GM21723 (cell line): ENCODE data around the gene FREM2.

Source experiments
- ATAC-seq: cut with Tn5 transposase; IDR thresholded peaks from one replicate; pipeline ENCODE4 v1.9.1; 2021; ENCODE audit warnings: mild to moderate bottlenecking, moderate library complexity; ENCODE audit not compliant: unreplicated experiment

The FREM2 gene

DNA sequence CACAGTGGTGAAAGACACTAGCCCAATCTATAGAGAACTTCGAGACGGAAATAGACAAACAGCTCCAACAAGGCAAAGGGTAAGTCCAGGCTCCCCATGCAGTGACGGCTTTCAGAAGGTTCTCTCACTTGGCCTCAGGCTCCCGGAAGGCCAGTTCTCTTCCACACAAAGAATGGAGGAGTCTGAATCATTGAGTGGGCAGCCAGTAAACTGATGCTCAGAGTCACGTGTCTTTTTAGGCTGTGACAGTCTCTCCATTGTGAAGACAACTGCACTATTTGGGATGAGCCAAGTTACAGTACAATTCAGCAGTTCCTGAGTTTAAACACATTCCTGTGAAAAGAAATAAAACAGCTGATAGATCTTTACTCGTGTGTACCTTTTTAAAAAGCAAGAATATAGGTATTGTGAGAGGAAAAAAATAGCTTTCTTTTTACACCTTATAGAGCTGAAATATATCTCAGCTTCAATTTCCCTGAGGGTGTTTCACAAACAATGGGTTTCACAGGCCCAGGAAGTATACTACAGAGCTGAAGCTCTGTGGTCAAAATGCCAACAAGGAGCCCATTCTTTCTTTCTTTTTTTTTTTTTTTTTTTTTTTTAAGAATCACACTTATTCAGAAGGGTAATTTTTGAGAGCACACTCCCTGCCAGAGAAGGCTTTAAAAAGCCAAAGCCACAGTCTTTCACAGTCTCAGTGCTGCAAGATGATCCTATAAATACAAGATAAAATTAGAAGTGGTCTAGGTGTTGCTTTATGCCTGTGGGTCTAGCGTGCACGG, 135.1 kb downstream of the FREM2 start:
- no peak for ATAC-seq

DNA sequence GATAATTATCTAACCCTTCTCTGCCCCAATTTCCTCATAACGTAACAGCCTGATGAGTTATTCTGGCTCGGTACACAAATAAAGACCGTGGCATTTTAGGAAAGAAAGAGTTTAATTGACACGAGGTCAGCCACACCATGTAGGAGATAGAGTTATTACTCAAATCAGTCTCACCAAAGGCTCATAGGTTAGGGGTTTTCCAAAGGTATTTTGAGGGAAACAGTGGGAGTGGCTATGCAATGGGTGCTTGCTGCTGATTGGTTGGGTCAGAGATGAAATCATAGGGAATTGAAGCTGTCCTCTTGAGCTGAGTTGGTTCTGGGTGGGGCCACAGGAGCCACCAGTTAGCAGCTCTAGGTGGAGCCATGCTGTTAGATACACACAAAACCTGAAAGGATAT, 137.5 kb downstream of the FREM2 start:
- ATAC-seq: no peak

DNA sequence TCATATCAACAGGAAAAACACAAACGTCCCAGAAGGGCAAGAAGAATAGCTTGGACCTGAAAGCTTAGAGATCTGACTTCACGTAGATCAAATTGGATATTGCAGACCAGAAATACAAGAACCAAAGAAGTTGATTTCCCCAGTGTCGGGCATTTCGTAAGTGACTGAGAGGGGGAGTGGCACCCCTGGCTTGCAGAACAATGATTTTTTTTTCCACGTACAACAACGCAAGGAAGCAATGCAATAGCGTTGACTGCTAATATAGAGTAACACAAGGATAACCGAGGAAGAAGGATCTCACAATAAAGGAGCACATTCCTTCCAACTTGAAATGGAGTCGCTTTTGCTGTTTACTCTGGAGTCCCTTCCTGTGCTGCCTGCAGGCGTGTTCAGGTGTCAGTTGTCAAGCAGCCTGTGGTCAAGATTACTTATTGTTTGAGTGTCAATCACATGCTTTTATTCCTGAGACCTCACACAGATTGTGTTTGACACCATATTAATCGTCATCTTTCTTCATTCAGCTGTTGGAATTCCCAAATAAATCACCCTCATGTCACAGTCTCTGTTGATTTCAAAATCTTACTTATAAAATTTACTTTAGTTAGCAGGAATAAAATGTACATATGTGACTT, 139.4 kb downstream of the FREM2 start:
- no peak for ATAC-seq

DNA sequence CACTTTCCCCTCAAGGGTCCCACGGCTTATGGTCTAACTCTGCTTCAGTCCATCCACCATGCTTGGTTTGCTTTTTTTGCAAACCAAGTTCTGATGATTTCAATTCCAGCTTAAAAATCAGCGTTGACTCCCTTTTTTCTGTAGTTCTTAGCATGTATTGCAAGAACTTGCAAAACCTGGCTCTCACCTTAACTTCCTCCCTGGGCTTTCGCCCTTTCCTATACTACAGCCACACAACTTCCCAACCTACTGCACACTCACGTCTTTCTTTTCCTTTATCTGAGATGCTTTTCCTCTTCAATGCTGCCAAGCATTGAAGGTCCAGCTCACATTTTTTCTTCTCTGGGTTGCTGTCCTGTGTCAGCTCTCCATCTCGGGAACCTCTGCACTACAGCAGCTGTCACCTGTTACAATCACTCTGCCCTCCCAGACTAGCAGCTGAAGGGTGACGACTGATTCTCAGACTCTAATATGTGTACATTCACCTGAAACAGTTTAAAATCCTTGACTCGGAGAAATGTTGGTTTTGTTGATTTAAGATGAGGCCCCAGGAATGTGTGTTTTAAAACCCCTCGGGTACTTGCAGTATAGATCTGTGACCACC, 143.7 kb downstream of the FREM2 start:
- ATAC-seq: no peak

DNA sequence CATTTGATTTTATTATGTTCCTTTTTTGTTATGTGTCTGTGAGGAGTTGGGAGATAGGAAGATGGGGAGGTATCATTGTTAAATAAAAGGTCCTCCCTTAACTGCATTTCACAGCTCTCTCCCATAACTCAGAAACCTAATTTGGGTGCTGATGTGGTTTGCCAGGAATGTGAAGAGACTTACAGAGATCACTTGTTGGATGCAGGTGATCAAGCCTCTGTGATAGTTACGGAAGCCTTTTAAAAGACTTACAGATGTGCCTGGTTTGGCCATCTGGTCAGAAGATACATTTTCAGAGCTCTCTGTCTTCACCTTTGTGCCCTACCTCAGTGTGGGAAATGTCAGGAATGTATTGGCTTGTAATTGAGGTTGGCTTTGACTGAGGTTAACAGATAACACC, 157.7 kb downstream of the FREM2 start:
- no peak for ATAC-seq

DNA sequence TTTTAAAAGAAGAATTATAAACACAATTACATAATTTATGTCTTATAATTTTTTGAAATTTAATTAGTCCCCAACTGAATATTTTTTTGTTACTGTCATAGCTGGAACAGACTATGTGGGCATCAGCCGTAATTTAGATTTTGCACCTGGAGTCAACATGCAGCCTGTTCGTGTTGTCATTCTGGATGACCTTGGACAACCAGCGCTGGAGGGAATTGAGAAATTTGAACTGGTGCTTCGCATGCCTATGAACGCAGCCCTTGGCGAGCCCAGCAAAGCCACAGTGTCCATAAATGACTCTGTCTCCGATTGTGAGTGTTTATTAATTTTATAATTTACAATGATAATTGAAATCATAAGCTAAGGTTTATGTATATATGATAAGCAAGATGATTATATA, 161.5 kb downstream of the FREM2 start:
- no peak for ATAC-seq

DNA sequence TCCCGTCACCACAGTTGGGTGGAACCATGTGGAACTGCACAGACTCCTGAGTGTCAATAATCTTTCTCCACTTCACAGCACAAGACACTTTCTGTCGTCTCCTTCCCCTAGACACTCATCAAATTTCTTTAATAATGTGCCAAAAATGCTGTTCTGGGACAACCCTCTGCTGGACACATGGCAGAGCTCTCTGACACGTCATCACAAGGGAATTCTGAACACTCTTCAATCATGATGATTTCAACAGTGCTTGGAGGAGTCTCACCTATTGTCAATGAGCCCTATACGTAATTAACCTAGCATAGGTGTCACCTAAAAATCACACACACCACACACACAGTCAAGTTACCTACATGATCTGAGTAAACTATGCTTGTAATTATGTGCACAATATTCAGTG, 162.4 kb downstream of the FREM2 start:
- no peak for ATAC-seq

DNA sequence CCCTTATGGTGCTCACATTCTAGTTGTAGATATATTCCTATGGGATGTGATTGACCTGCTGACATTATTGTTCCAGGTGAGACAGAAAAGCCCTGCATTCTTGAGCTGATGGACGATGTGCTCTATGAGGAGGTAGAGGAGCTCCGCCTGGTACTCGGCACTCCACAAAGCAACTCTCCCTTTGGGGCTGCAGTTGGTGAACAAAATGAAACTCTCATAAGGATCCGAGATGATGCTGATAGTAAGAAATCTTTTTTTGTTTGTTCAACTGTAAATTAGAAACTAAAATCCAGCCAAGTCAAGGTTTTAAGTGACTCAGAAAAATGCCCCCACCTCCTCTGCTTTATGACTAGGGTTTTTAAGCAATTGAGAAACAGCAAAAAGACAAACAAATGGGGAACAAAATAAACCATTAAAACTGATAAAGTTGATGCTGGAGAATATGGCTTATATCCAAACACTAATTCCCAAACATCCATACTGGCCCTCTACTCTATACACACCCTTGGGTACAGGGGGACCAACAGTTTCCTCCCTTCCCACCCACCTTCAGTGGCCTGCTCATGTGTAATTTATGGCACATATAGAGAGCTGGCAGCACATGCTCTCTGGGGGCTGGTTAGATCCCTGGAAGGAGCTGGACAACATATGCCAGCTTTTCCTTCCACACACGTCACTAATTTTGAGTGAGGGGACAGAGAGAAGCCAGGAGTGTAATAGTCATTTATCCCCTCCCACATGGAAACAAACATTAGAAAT, 164.2 kb downstream of the FREM2 start:
- peak; percentile 56 for ATAC-seq

DNA sequence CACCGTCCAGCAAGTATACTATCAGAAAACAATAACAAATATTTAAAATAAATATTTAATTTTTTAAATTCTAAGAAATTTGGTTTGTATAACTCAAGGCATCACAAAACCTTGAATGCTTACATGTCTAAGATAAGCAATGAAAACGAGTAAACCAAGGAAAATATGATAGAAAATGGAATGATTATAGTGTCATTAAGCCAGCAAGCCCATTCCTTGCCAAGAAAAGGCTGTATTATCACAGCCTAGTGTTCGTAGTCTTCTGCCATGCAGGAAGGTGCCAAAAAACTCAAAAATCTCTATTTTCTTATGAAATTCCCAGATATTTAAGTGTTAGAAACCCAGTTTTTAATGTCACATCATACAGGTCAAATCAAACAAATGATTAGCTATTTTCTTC, 167.3 kb downstream of the FREM2 start:
- no peak for ATAC-seq

DNA sequence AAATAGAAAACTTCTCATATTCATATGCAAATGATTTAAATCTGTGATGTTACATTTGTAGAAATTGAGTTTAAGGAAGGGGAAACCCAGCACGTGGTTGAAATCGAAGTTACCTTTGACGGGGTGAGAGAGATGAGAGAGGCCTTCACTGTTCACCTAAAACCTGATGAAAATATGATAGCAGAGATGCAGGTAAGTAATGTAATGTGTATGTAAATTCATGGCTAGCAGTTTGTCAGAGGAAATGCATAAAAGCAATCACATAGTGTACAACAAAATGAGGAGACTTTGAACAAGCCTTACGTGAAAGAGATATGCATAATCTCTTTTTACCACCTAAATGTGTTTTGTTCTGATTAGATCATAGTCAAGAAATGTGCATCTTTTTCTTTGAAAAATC, 169.2 kb downstream of the FREM2 start:
- ATAC-seq: no peak

DNA sequence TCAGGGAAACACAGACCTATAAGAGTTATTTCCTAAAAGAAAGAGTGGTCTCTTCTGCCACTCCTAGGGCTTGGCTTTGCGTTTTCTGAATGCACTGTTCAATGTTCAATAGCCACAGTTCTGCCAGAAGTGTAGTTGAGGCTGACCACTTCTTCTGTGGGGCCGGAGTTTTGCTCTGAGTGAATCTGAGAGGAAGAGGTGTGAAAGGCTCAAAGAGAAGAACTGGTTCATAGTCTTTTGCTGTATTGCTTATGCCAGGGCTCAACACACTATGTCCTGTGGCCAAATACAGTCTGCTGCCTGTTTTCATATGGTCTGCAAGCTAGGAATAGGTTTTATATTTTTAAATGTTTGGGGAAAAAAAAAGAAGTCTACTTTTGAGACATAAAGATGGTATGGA, 175.6 kb downstream of the FREM2 start:
- peak; percentile 57 for ATAC-seq

DNA sequence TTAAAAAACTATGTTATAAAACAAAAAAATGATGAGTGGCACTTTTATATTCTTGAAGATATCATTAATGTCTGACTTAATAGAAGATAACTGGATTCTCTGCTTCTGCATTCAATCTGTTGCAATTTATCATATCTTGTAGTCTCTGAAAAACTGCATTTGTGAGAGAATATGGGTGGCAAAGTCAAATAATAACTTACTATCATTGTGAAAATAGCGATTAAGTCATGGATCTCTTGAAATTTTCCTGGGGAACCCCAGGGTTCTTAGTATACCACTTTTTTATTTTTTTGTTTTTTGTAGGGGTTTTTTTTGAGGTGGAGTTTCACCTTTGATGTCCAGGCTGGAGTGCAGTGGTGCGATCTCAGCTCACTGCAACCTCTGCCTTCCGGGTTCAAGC, 176.7 kb downstream of the FREM2 start:
- ATAC-seq: no peak

DNA sequence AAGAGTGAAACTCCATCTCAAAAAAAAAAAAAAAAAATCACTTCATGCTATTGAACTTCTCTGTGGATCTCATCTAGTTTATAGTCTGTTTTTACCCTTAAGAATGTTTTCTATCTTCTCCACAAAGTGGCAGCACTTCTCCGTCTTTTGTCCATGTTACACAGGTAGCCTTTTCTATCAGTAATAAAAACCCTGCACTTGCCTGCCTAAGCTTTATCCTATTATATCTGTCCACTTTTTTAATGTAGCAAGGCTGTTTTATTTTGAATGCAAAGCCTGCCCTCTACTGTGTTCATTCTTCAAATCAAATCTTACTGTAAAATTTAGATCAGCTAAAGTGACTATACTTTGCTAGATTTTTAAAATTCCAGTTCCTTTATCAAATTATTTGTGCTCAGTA, 179.8 kb downstream of the FREM2 start:
- no peak for ATAC-seq

DNA sequence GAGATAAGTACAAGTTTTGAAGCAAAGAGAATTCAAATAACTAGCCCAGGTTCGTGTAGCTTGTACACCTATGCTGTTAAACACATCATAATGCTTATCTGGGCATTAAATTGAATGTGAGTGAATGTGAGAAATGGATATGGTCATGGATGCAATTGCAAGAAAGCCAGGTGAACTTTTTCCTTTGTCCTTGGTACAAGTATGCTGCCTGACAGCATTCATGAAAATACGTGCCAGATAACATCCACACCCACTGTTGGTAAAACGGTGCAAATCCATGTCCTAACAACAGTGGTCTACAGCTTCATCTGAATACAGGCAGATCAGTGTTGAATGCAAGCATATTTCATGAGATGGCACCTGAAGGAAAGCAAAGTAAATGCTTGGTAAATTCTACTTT, 181.5 kb downstream of the FREM2 start:
- ATAC-seq: no peak

DNA sequence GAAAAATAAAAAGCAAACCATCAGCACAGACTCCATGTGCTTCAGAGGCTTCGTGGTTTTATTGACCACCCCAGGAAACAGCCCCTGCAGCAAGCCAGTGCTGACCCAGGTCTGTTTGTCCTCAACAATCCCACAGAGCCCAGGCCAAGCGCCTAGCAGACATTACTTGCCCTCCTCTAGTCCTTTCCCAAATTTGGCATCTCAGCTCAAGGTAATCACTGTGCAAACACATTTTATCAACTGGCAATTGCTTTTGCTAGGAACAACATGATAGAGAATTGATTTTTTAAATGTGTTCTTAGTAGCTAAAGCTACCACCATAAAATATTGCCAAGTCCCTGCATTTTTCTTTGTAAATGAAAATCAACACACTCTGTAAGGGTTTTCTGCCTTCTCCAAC, 182.0 kb downstream of the FREM2 start:
- ATAC-seq: no peak

DNA sequence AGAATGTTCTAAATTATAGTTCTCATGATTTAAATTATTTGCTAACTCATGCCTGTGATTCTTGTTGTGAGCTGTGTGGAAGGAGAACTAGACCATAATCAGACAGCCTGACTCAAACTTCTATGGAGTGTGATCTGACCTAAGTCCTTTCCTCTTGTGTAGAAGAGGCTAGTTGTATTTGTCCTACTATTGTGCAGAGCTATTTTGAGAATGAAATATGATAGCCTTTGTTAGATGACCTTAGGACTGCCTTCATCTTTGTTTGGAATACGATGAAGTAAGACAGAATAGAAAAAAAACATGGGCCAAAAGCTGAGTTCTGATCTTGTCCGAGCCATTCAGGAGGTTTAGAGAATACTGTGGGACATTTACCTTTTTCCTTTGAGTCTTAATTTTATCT, 184.4 kb downstream of the FREM2 start:
- no peak for ATAC-seq

DNA sequence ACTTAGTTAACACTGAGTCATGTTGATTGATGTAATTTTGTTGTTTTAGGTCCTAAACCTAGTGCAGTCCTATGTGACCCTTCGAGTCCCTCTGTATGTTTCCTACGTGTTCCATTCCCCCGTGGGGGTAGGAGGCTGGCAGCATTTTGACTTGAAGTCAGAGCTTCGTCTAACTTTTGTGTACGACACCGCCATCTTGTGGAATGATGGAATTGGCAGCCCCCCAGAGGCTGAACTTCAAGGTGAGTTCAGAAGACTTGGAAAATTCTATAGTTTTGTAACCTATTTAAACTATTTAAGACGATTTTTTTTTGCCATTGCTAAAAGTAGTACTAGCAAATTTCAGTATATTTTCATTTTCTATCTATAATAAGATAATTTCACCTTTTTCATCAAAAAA, 185.8 kb downstream of the FREM2 start:
- peak; percentile 65 for ATAC-seq

DNA sequence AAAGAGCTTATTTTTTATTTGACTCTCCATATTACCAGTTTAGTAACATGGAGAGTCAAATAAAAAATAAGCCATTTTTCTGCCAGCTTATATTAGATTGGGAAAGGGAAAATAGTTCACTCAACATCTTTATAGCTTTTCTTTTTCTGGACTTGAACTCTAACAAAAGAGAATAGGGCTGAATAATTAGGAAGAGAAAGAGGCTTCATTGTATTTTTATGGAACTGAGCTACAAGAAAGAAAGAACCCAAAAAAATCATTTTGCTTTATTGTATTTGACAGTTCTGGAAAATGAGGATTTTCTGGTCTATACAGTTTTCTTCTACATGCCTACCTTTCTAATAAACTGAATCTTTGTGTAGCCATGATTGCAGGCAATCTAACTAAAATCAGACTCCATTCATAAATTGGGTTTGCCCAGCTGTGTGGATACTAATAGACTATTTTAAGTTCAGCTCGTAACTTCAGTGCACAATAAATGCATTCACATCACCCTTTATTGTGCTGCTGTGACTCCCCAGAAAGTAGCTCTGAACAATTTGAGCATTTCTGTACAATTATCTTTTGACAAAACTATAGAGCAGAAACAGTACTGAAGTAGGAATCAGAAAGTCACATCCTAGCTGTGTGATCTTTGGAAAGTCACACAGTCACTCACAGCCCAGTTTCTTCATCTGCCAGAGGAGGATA, 188.5 kb downstream of the FREM2 start:
- no peak for ATAC-seq

DNA sequence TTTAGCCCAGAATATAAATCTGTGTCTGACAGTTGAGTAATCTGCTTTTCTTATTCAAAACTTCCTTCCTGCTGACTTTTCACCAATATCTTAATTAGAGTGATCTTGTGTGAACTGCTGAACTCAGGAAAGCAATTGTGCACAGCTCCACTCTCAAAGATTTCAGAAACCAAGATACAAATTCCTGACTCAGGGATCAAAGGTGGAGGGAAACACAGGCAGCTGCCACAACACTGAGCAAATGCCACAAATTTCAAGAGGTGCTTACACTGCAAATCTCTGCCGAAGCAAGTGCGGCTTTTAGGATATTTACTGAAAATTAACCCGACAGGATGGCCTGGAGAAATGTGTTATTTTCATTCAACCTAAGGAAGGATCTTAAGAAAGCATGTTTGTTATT, 192.4 kb downstream of the FREM2 start:
- ATAC-seq: no peak

DNA sequence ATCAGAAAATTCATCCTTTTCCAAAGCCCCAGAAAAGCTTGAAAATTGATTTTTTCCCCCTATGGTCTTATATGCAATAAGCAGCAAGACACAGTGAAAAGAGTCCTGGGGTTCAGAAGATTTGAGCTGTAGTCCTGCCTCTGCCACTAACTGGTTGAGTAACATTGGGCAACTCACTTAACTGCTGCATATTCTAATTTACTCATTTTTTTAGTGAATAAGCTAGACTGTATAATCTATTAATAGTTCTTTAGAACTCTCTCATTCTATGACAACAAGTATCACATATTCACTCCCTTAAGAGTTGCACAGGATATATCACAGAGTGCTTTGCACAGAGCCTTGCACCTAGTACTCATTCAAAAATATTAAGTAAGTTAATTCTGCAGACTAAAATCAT, 192.9 kb downstream of the FREM2 start:
- no peak for ATAC-seq

DNA sequence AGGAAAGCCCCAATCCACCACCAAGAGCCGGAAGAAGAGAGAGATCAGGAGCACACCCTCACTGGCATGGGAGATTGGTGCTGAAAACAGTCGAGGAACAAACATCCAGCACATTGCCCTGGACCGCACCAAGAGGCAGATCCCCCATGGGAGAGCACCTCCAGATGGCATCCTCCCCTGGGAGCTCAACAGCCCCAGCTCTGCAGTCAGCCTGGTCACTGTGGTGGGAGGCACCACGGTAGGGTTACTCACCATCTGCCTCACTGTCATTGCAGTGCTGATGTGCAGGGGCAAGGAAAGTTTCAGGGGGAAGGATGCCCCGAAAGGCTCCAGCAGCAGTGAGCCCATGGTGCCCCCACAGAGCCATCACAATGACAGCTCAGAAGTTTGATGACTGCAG, 193.5 kb downstream of the FREM2 start:
- no peak for ATAC-seq
